ENCODE data around the gene IGSF23.

DNA sequence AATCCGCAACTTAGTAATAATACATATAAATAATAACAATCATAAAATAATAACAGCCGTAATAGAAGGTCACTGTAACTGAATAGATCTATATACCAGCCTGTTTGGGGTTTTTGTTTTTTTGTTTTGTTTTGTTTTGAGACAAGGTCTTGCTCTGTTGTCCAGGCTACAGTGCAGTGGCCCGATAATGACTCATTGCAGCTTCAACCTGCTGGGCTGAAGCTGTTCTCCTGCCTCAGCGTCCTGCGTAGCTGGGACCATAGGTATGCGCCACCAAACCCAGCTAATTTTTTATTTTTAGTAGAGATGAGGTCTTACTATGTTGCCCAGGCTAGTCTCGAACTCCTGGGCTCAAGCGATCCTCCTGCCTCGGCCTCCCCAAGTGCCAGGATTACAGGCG, 950 bp downstream of the IGSF23 start:
- no peak for TF ChIP-seq RARB (CRISPR knock-in tag; IDR thresholded peaks at IDR 0.05)
- no peak for TF ChIP-seq TSHZ2 (CRISPR knock-in tag; IDR thresholded peaks at IDR 0.05)
- TF ChIP-seq CSDC2 (CRISPR knock-in tag; IDR thresholded peaks at IDR 0.05): no peak
- TF ChIP-seq ZC3H10 (CRISPR knock-in tag; IDR thresholded peaks at IDR 0.05): no peak
- no peak for TF ChIP-seq POU6F1 (CRISPR knock-in tag; IDR thresholded peaks at IDR 0.05; ENCODE audit: borderline replicate concordance, low read depth)

All from SK-N-SH treated with all-trans-retinoic acid at 6 μM for 48 hours (cell line).